K562 (cell line): ENCODE measurements around the gene PFDN2. TPM values are rescaled to one million over a fixed set of nuclear protein-coding genes. Genes with fewer than 3 reads are reported as not detected.

Experiments used
- CEBPZ ChIP-seq: fragments of 150-350 bp; IDR thresholded peaks from 2 replicates; pipeline ENCODE4 v1.6.1; 2014; ENCODE audit warnings: low read depth, mild to moderate bottlenecking, low read length, borderline replicate concordance
- CHD2 ChIP-seq: IDR thresholded peaks from 2 replicates; pipeline ENCODE4 v1.6.1; 2011; ENCODE audit warnings: low read depth, low read length
- DLX4 ChIP-seq: fragments of 250-450 bp; sonication (Bioruptor Pico); IDR thresholded peaks from 2 replicates; pipeline ENCODE4 v1.6.1; 2021; ENCODE audit warnings: mild to moderate bottlenecking
- HDAC1 ChIP-seq, 2 experiments: fragments of 450-650 bp; IDR thresholded peaks; 2 replicates each; pipeline ENCODE4 v1.6.1; 2016 to 2017; ENCODE audit warnings: inconsistent platforms in 1 of 2, mild to moderate bottlenecking in 1 of 2, moderate library complexity in 1 of 2
- HDAC3 ChIP-seq: fragments of 450-650 bp; IDR thresholded peaks from 2 replicates; pipeline ENCODE4 v1.6.1; 2018; ENCODE audit warnings: borderline replicate concordance, mild to moderate bottlenecking, moderate library complexity; ENCODE audit not compliant: partially characterized antibody
- IRF9 ChIP-seq: fragments of 450-650 bp; IDR thresholded peaks from 2 replicates; pipeline ENCODE4 v1.6.1; 2016; ENCODE audit warnings: missing biosample characterization, missing genetic modification characterization
- MAX ChIP-seq: sonication (generic); formaldehyde crosslinking; IDR thresholded peaks from 2 replicates; pipeline ENCODE4 v1.9.0; 2022; ENCODE audit warnings: mild to moderate bottlenecking, missing genetic modification reagents
- MLX ChIP-seq, 2 experiments: fragments of 450-650 bp in 1 of 2; sonication (generic) in 1 of 2; formaldehyde crosslinking; conservative IDR thresholded peaks; 2 replicates each; pipeline versions ENCODE4 v1.4.0 to v1.8.1; 2020 to 2022; ENCODE audit warnings: mild to moderate bottlenecking in 1 of 2, missing genetic modification reagents in 1 of 2
- RFX5 ChIP-seq: IDR thresholded peaks from 2 replicates; pipeline ENCODE4 v1.6.1; 2011; ENCODE audit warnings: low read depth, mild to moderate bottlenecking, improper control_type of control experiment, low read length
- SUPT5H ChIP-seq: fragments of 450-650 bp; IDR thresholded peaks from 2 replicates; pipeline ENCODE4 v1.6.1; 2016
- TCF7 ChIP-seq: sonication (generic); IDR thresholded peaks from 2 replicates; pipeline ENCODE4 v1.6.1; 2016; ENCODE audit warnings: antibody characterized with exemption, borderline replicate concordance
- ZNF696 ChIP-seq: fragments of 250-450 bp; sonication (Bioruptor Pico); conservative IDR thresholded peaks from 2 replicates; pipeline ENCODE4 v1.4.0; 2020; ENCODE audit warnings: mild to moderate bottlenecking, moderate library complexity
- polyA plus RNA-seq, 8 experiments: library from polyadenylated mRNA; depleted of rRNA in 4 of 8; stranded (reverse) in 5 of 8; unstranded in 3 of 8; fragments of >200 nt; fragmentation: Nextera tagmentation in 2 of 8; fragmentation: Illumina TruSeq in 1 of 8; extraction: Ambion mirVana in 2 of 8; extraction: Trizol in 1 of 8; gene quantifications; 2 replicates each; pipeline versions ENCODE4 v1.2.1 to v1.2.3, GENCODE V29; 2011 to 2014; ENCODE audit warnings: inconsistent platforms in 1 of 8, missing spikeins in 1 of 8
- total RNA-seq, 7 experiments: library from RNA; depleted of rRNA in 6 of 7; stranded (reverse); fragments of >200 nt in 6 of 7; fragmentation: Illumina TruSeq in 2 of 7; extraction: Trizol in 2 of 7; gene quantifications; 2 replicates each; pipeline versions ENCODE4 v1.2.1 to v1.2.3, GENCODE V29; 2011 to 2021; ENCODE audit warnings: low replicate concordance in 1 of 7
- TF ChIP-seq, protein P1 (sequence below): sonication (generic); IDR thresholded peaks from 2 replicates; pipeline ENCODE4 v1.6.1; 2016
- TF ChIP-seq, protein P2 (sequence below): sonication (generic); formaldehyde crosslinking; IDR thresholded peaks from 2 replicates; pipeline ENCODE4 v1.8.0; 2022; ENCODE audit warnings: missing genetic modification reagents, mild to moderate bottlenecking, moderate library complexity, borderline replicate concordance
- TF ChIP-seq, protein P3 (sequence below): fragments of 450-650 bp; formaldehyde crosslinking; IDR thresholded peaks from 2 replicates; pipeline ENCODE4 v1.4.0; 2022; ENCODE audit warnings: missing genetic modification characterization
- TF ChIP-seq, protein P4 (sequence below): fragments of 250-450 bp; sonication (Bioruptor Pico); IDR thresholded peaks from 2 replicates; pipeline ENCODE4 v1.5.0; 2021

PFDN2 gene
- total and polyA plus RNA-seq, 9 of the 15 experiments (the other 6 are each of a cell fraction or from before 2014, with no cell fraction given): 50.2 to 361 (median 144) TPM

DNA sequence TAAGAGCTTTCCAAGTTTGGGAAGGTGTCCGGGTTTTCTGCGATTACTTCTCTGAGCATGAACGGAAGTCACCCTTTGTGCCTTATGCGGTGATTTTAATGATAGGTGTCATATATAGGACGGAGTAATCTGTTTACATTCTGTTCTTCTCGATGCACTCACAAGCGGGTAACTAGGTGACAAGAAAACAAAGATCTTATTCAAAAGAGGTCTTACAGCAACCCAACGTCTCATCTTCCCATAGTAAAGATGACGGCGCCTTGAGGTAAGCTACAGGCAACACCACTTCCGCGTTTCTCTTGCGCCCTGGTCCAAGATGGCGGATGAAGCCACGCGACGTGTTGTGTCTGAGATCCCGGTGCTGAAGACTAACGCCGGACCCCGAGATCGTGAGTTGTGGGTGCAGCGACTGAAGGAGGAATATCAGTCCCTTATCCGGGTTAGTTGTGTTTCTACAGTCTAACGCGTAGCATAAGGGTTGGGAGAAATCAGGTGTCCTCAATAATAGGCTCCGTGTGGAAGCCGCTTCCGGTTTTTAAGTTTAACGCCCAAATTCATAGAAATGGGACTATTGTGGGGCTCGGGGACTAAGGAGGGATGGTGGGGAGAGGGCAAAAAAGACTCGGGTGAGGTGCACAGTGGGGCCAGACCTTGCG lies 36.0 kb upstream of the PFDN2 start, which contains the start of gene UFC1 (continued):
- TF ChIP-seq ZNF696 (CRISPR knock-in tag): no peak
- peak; percentile 90 for TF ChIP-seq SUPT5H
- TF ChIP-seq, protein P1, sequence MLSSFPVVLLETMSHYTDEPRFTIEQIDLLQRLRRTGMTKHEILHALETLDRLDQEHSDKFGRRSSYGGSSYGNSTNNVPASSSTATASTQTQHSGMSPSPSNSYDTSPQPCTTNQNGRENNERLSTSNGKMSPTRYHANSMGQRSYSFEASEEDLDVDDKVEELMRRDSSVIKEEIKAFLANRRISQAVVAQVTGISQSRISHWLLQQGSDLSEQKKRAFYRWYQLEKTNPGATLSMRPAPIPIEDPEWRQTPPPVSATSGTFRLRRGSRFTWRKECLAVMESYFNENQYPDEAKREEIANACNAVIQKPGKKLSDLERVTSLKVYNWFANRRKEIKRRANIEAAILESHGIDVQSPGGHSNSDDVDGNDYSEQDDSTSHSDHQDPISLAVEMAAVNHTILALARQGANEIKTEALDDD: no peak
- TF ChIP-seq, protein P2, sequence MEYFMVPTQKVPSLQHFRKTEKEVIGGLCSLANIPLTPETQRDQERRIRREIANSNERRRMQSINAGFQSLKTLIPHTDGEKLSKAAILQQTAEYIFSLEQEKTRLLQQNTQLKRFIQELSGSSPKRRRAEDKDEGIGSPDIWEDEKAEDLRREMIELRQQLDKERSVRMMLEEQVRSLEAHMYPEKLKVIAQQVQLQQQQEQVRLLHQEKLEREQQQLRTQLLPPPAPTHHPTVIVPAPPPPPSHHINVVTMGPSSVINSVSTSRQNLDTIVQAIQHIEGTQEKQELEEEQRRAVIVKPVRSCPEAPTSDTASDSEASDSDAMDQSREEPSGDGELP (CRISPR knock-in tag): peak; percentile 73; the same call in 1 of the 2 replicates
- TF ChIP-seq HDAC1 (IDR thresholded peaks at IDR 0.05): peak in 1 of 2 experiments; percentile 77; a peak in 3 of 4 replicates
- no peak for TF ChIP-seq HDAC3
- TF ChIP-seq CHD2: peak; percentile 83
- TF ChIP-seq, protein P3, sequence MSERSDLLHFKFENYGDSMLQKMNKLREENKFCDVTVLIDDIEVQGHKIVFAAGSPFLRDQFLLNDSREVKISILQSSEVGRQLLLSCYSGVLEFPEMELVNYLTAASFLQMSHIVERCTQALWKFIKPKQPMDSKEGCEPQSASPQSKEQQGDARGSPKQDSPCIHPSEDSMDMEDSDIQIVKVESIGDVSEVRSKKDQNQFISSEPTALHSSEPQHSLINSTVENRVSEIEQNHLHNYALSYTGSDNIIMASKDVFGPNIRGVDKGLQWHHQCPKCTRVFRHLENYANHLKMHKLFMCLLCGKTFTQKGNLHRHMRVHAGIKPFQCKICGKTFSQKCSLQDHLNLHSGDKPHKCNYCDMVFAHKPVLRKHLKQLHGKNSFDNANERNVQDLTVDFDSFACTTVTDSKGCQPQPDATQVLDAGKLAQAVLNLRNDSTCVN: no peak
- TF ChIP-seq, protein P4, sequence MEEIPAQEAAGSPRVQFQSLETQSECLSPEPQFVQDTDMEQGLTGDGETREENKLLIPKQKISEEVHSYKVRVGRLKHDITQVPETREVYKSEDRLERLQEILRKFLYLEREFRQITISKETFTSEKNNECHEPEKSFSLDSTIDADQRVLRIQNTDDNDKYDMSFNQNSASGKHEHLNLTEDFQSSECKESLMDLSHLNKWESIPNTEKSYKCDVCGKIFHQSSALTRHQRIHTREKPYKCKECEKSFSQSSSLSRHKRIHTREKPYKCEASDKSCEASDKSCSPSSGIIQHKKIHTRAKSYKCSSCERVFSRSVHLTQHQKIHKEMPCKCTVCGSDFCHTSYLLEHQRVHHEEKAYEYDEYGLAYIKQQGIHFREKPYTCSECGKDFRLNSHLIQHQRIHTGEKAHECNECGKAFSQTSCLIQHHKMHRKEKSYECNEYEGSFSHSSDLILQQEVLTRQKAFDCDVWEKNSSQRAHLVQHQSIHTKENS (CRISPR knock-in tag): no peak
- TF ChIP-seq MAX (CRISPR knock-in tag): peak; percentile 87
- no peak for TF ChIP-seq TCF7
- no peak for TF ChIP-seq CEBPZ
- TF ChIP-seq IRF9: no peak
- TF ChIP-seq RFX5: no peak
- TF ChIP-seq DLX4 (CRISPR knock-in tag): no peak
- TF ChIP-seq MLX (CRISPR knock-in tag; conservative IDR thresholded peaks at IDR 0.05): no peak
